ENCODE data around the gene USP49. TPM values are rescaled to one million over a fixed set of nuclear protein-coding genes. Genes with fewer than 3 reads are reported as not detected.

USP49 gene
- total and polyA plus RNA-seq, 10 of the 15 experiments (the other 5 are each of a cell fraction or from before 2014, with no cell fraction given): 1.0 to 7.7 (median 4.3) TPM

GRCh38 chr6:41823178-41823577 lies 72.0 kb downstream of the USP49 start:
- ChIA-PET POLR2A (interaction anchor here (0.8 kb wide), 1 partner anchor 9 kb away, joined by 5 read pairs; no protein-coding TSS in a partner anchor), RAD21 (ENCODE audit: unreplicated experiment) (interaction anchor here (1.2 kb wide), 1 partner anchor 220 kb away, joined by 3 read pairs; no protein-coding TSS in a partner anchor), CTCF (no interaction called here), SMC1A (ENCODE audit: uncharacterized antibody, unreplicated experiment) (interaction anchor here (1.1 to 1.2 kb wide), 2 partner anchors 11 to 13 kb away, joined by 3 read pairs; no protein-coding TSS in a partner anchor)
- no TSS peak for BruUV-seq (replicated peaks)
- Histone ChIP-seq H3K9me3 (replicated peaks; ENCODE audit: control insufficient read depth, insufficient read depth, low read length) (no peaks in the 10 kb centered on the region), H3K79me2 (ENCODE audit: control insufficient read depth, insufficient read depth, low read length) (no peaks in the 10 kb centered on the region), H3K36me3 (ENCODE audit: control insufficient read depth in 2 of 2, insufficient read depth in 2 of 2, low read length in 1 of 2) (no peaks in the 10 kb centered on the region), H3K4me2 (ENCODE audit: control insufficient read depth, insufficient read depth) (no peak overlapping the region), H2AFZ (ENCODE audit: control insufficient read depth, low read depth, low read length) (no peak overlapping the region), H3K4me1 (ENCODE audit: control insufficient read depth, insufficient read depth, low read length) (no peaks in the 10 kb centered on the region), H3K27ac (ENCODE audit: control insufficient read depth, insufficient read depth) (no peak overlapping the region), H3K27me3 (replicated peaks in 1 of 2; ENCODE audit: control insufficient read depth in 2 of 2, insufficient read depth in 2 of 2, low read length in 1 of 2) (no peaks in the 10 kb centered on the region), H4K20me1 (ENCODE audit: control insufficient read depth, insufficient read depth) (no peaks in the 10 kb centered on the region), H3K9ac (ENCODE audit: control insufficient read depth, insufficient read depth, low read length) (no peak overlapping the region), H3K4me3 (no peak overlapping the region)
- FAIRE-seq: no peak
- ATAC-seq: no peak
- WGBS (ENCODE audit: insufficient coverage, insufficient replicate concordance, low lambda C conversion rate, missing lambda C conversion rate): 100% methylated on average over 1 of the region's 1 CpG
- TF ChIP-seq YY1 (IDR thresholded peaks at IDR 0.05; ENCODE audit: low read depth, low read length) (no peak), RELB (IDR thresholded peaks at IDR 0.05; ENCODE audit: low read depth) (no peak), PAX8 (IDR thresholded peaks at IDR 0.05) (no peak), TAF1 (IDR thresholded peaks at IDR 0.05; ENCODE audit: borderline replicate concordance, low read depth, low read length) (no peak), KLF5 (IDR thresholded peaks at IDR 0.05; ENCODE audit: partially characterized antibody) (no peak), BCL11A (IDR thresholded peaks at IDR 0.05; ENCODE audit: low read depth, low read length) (no peak), CEBPZ (IDR thresholded peaks at IDR 0.05; ENCODE audit: low read depth, low read length) (no peak), SMAD5 (IDR thresholded peaks at IDR 0.05; ENCODE audit: low read depth) (no peak)
- DNase-seq (ENCODE audit: low read depth, low spot score): no peak
- intact Hi-C loops (cut with micrococcal nuclease; ENCODE audit: unreplicated experiment): no loop called here
- in situ Hi-C loops (cut with MboI): no loop called here

Data from GM12878 (cell line).